Loucy (cell line): ENCODE results near the gene TMED5.

ENCODE experiments used
- H2AFZ ChIP-seq: fragments of 200-600 bp; sonication (generic); 2 replicates; pipeline ENCODE4 v1.6.0; 2016; ENCODE audit warnings: antibody characterized with exemption, mild to moderate bottlenecking, low read length, moderate library complexity
- H3F3A ChIP-seq: fragments of 200-600 bp; 2 replicates; pipeline ENCODE4 v1.6.0; 2016; ENCODE audit warnings: antibody characterized with exemption, low read depth, mild to moderate bottlenecking
- H3K27me3 ChIP-seq: fragments of 200-600 bp; sonication (generic); 2 replicates; pipeline ENCODE4 v1.6.1; 2014; ENCODE audit warnings: low read length, mild to moderate bottlenecking; ENCODE audit not compliant: insufficient read depth, poor library complexity, severe bottlenecking
- H3K36me3 ChIP-seq: fragments of 200-600 bp; sonication (generic); 2 replicates; pipeline ENCODE4 v1.6.1; 2016; ENCODE audit warnings: low read length; ENCODE audit not compliant: insufficient read depth
- H3K4me1 ChIP-seq: fragments of 200-600 bp; sonication (generic); 2 replicates; pipeline ENCODE4 v1.5.1; 2014; ENCODE audit warnings: low read length, mild to moderate bottlenecking; ENCODE audit not compliant: insufficient read depth, poor library complexity, severe bottlenecking
- H3K4me2 ChIP-seq: fragments of 200-600 bp; sonication (generic); 2 replicates; pipeline ENCODE4 v1.6.0; 2014; ENCODE audit warnings: antibody characterized with exemption, low read length, low read depth, mild to moderate bottlenecking; ENCODE audit not compliant: poor library complexity, severe bottlenecking
- H3K4me3 ChIP-seq: fragments of 200-600 bp; sonication (generic); 2 replicates; pipeline ENCODE4 v1.5.1; 2014; ENCODE audit warnings: low read length, mild to moderate bottlenecking, mixed read lengths; ENCODE audit not compliant: poor library complexity, severe bottlenecking
- H3K79me2 ChIP-seq: fragments of 200-600 bp; sonication (generic); 2 replicates; pipeline ENCODE4 v1.6.1; 2014; ENCODE audit warnings: low read length; ENCODE audit not compliant: insufficient read depth
- H3K9ac ChIP-seq: fragments of 200-600 bp; sonication (generic); 2 replicates; pipeline ENCODE4 v1.6.0; 2014; ENCODE audit warnings: mild to moderate bottlenecking, low read depth, low read length, moderate library complexity; ENCODE audit not compliant: poor library complexity, severe bottlenecking
- H3K9me2 ChIP-seq: fragments of 200-600 bp; sonication (generic); replicated peaks from 2 replicates; pipeline ENCODE4 v1.6.1; 2016; ENCODE audit warnings: low read depth, low read length, mixed read lengths
- H3K9me3 ChIP-seq: fragments of 200-600 bp; sonication (generic); 2 replicates; pipeline ENCODE4 v1.6.1; 2014; ENCODE audit warnings: mild to moderate bottlenecking, antibody characterized with exemption, low read length, low read depth; ENCODE audit not compliant: insufficient read depth
- H4K20me1 ChIP-seq: fragments of 200-600 bp; sonication (generic); 2 replicates; pipeline ENCODE4 v1.6.0; 2014; ENCODE audit warnings: antibody characterized with exemption, low read length, mild to moderate bottlenecking; ENCODE audit not compliant: insufficient read depth, poor library complexity, severe bottlenecking
- EZH2phosphoT487 ChIP-seq: fragments of 200-600 bp; IDR thresholded peaks from 2 replicates; pipeline ENCODE4 v1.6.1; 2018; ENCODE audit warnings: antibody characterized with exemption, mild to moderate bottlenecking, moderate library complexity, borderline replicate concordance
- TF ChIP-seq, protein P1 (sequence below): fragments of 200-600 bp; sonication (generic); conservative IDR thresholded peaks from 2 replicates; pipeline ENCODE4 v1.5.1; 2014; ENCODE audit warnings: mild to moderate bottlenecking, antibody characterized with exemption, low read length

Gene TMED5

DNA sequence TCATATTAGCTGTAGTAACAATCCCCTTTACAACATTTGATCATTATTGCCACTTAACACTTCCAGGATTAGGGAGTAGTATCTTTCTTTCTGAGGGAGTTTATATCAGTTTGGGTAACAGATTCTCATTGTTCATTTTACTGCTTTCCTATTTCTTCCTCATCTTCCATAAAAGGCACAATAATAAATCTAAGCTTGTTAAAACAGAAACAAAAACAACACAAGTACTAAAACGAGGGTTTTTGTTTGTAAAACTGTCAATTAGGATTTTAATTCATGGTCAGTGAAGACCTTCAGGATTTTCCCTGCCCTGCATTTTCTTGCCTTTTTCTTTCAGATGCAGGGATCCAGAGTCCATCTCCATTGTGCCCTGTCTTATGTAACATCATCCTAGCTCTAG, 29.5 kb downstream of the TMED5 start:
- Histone ChIP-seq H3K36me3 (peaks cover 65% of the 10 kb centered on the region), H3K4me3 (no peak overlapping the region), H3K9me2 (no peaks in the 10 kb centered on the region), H3K9me3 (no peaks in the 10 kb centered on the region), H3K9ac (no peak overlapping the region), H3K4me2 (no peak overlapping the region), H3K79me2 (no peaks in the 10 kb centered on the region), H2AFZ (no peak overlapping the region), H4K20me1 (peaks cover 2% of the 10 kb centered on the region), H3K4me1 (peaks cover 6% of the 10 kb centered on the region), H3F3A (no peaks in the 10 kb centered on the region), H3K27me3 (no peaks in the 10 kb centered on the region)
- TF ChIP-seq, protein P1, sequence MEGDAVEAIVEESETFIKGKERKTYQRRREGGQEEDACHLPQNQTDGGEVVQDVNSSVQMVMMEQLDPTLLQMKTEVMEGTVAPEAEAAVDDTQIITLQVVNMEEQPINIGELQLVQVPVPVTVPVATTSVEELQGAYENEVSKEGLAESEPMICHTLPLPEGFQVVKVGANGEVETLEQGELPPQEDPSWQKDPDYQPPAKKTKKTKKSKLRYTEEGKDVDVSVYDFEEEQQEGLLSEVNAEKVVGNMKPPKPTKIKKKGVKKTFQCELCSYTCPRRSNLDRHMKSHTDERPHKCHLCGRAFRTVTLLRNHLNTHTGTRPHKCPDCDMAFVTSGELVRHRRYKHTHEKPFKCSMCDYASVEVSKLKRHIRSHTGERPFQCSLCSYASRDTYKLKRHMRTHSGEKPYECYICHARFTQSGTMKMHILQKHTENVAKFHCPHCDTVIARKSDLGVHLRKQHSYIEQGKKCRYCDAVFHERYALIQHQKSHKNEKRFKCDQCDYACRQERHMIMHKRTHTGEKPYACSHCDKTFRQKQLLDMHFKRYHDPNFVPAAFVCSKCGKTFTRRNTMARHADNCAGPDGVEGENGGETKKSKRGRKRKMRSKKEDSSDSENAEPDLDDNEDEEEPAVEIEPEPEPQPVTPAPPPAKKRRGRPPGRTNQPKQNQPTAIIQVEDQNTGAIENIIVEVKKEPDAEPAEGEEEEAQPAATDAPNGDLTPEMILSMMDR: no peak
- TF ChIP-seq EZH2phosphoT487: no peak

DNA sequence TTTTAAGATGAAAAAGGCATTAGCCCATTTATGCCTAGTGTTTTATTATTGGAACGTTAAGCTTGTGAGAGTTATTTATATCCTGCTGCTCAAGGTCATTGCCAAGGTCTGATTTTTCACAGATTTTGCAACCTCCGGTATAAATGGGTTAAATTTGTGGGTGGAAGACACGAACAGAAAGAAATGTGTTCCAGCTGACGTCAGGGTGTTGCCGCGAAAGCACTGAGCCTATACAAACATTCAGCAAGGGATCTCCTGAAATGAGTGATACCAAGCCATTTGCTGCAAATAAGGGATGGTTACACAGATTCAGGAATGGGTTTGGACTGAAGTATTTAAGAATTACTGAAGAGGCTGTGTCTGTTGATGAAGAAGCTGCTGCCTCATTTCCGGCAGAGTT, 32.2 kb downstream of the TMED5 start:
- H3K4me3 ChIP-seq: no peak overlapping the region
- H3K9me2 ChIP-seq: no peaks in the 10 kb centered on the region
- TF ChIP-seq EZH2phosphoT487: no peak
- TF ChIP-seq, protein P1: no peak
- peaks cover 43% of the 10 kb centered on the region; the same call in 1 of the 2 replicates for H3K36me3 ChIP-seq
- no peaks in the 10 kb centered on the region for H3K79me2 ChIP-seq
- H4K20me1 ChIP-seq: no peaks in the 10 kb centered on the region
- H3K9ac ChIP-seq: no peak overlapping the region
- H3K4me2 ChIP-seq: no peak overlapping the region
- no peaks in the 10 kb centered on the region for H3K4me1 ChIP-seq
- H3K27me3 ChIP-seq: no peaks in the 10 kb centered on the region
- no peaks in the 10 kb centered on the region for H3F3A ChIP-seq
- no peak overlapping the region for H2AFZ ChIP-seq
- H3K9me3 ChIP-seq: no peaks in the 10 kb centered on the region

DNA sequence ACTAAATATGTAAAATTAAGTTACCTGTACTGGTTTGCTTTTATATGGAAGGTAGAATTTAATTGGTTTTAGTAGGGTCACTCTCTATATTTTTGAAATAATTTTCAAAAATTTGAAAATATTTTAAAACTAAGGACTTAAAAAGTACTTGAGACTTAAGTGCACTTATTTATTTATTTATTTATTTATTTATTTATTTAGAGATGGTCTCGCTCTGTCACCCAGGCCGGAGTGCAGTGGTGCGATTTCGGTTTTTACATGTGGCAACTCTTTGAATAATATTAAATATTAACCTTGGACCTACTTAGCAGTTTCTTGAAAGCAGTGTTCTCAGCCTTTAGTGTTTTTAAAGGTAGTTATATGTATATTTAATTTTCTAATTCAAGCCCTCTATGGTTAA, 36.4 kb downstream of the TMED5 start:
- Histone ChIP-seq H3F3A (no peaks in the 10 kb centered on the region), H3K4me2 (no peak overlapping the region), H3K79me2 (no peaks in the 10 kb centered on the region), H3K4me3 (no peak overlapping the region), H2AFZ (no peak overlapping the region), H3K9ac (no peak overlapping the region), H3K9me3 (no peaks in the 10 kb centered on the region), H3K27me3 (no peaks in the 10 kb centered on the region), H3K36me3 (peaks cover 29% of the 10 kb centered on the region; the same call in 1 of the 2 replicates), H4K20me1 (no peaks in the 10 kb centered on the region), H3K4me1 (no peaks in the 10 kb centered on the region), H3K9me2 (no peaks in the 10 kb centered on the region)
- no peak for TF ChIP-seq EZH2phosphoT487
- TF ChIP-seq, protein P1: no peak
